Endothelial cell (in vitro differentiated cells): ENCODE results near the gene ERICH6B. TPM values are rescaled to one million over a fixed set of nuclear protein-coding genes. Genes with fewer than 3 reads are reported as not detected.

Source experiments
- DNase-seq: peaks from one replicate; pipeline ENCODE4 v3.0.0; 2021; ENCODE audit warnings: low spot score
- H3K27ac Mint-ChIP-seq: one replicate; pipeline ENCODE4 v1.8.0; 2021; ENCODE audit warnings: mixed read lengths, inconsistent platforms; ENCODE audit not compliant: unreplicated experiment
- H3K27me3 Mint-ChIP-seq: one replicate; pipeline ENCODE4 v1.8.0; 2021; ENCODE audit warnings: mild to moderate bottlenecking, moderate library complexity, mixed read lengths, inconsistent platforms; ENCODE audit not compliant: unreplicated experiment
- H3K36me3 Mint-ChIP-seq: one replicate; pipeline ENCODE4 v1.8.0; 2021; ENCODE audit warnings: mild to moderate bottlenecking, low read depth, mixed read lengths, inconsistent platforms; ENCODE audit not compliant: unreplicated experiment
- H3K4me1 Mint-ChIP-seq: one replicate; pipeline ENCODE4 v1.8.0; 2021; ENCODE audit warnings: mild to moderate bottlenecking, mixed read lengths, inconsistent platforms; ENCODE audit not compliant: unreplicated experiment
- H3K4me3 Mint-ChIP-seq: one replicate; pipeline ENCODE4 v1.8.0; 2021; ENCODE audit warnings: mild to moderate bottlenecking, mixed read lengths, inconsistent platforms; ENCODE audit not compliant: unreplicated experiment
- H3K9me3 Mint-ChIP-seq: one replicate; pipeline ENCODE4 v1.8.0; 2021; ENCODE audit warnings: mixed read lengths, inconsistent platforms; ENCODE audit not compliant: unreplicated experiment
- CTCF ChIP-seq: fragments of 200-600 bp; sonication (generic); IDR thresholded peaks from one replicate; pipeline ENCODE4 v1.5.0; 2021; ENCODE audit warnings: antibody characterized with exemption; ENCODE audit not compliant: unreplicated experiment
- total RNA-seq: library from RNA; stranded (reverse); fragmentation: NEBNext Ultra II Directional; extraction: Animal tissue kit (Norgen Biotek cat#: 25700); gene quantifications from one replicate; pipeline ENCODE4 v1.2.1, GENCODE V29; 2021; ENCODE audit not compliant: unreplicated experiment

The ERICH6B gene
- total RNA-seq, 1 donor from 2014 or later: not detected

- Mint-ChIP-seq H3K36me3 (peaks cover 38% of the 10 kb centered on the region), H3K4me1 (peaks cover 15% of the 10 kb centered on the region), H3K27ac (no peak overlapping the region), H3K4me3 (no peak overlapping the region), H3K27me3 (peaks cover 5% of the 10 kb centered on the region), H3K9me3 (no peaks in the 10 kb centered on the region)
- TF ChIP-seq CTCF: no peak
- DNase-seq: no peak
Measured at GRCh38 chr13:45506811-45507210, 108.7 kb downstream of the ERICH6B start.

GRCh38 chr13:45503658-45504057 is 111.9 kb downstream of the ERICH6B start:
- H3K9me3 Mint-ChIP-seq: no peaks in the 10 kb centered on the region
- peak overlapping the region; percentile 4 for H3K4me3 Mint-ChIP-seq
- peaks cover 4% of the 10 kb centered on the region for H3K27me3 Mint-ChIP-seq
- H3K27ac Mint-ChIP-seq: no peak overlapping the region
- no peak for TF ChIP-seq CTCF
- no peak for DNase-seq
- peaks cover 6% of the 10 kb centered on the region for H3K4me1 Mint-ChIP-seq
- H3K36me3 Mint-ChIP-seq: peaks cover 29% of the 10 kb centered on the region

GRCh38 chr13:45501175-45501526 is 114.4 kb downstream of the ERICH6B start:
- no peaks in the 10 kb centered on the region for H3K9me3 Mint-ChIP-seq
- peaks cover 3% of the 10 kb centered on the region for H3K4me1 Mint-ChIP-seq
- no peak for TF ChIP-seq CTCF
- H3K36me3 Mint-ChIP-seq: peaks cover 33% of the 10 kb centered on the region
- H3K27ac Mint-ChIP-seq: no peak overlapping the region
- DNase-seq: no peak
- H3K27me3 Mint-ChIP-seq: peaks cover 4% of the 10 kb centered on the region
- H3K4me3 Mint-ChIP-seq: no peak overlapping the region

GRCh38 chr13:45500492-45501174 is 114.9 kb downstream of the ERICH6B start:
- no peak for TF ChIP-seq CTCF
- H3K4me1 Mint-ChIP-seq: peaks cover 3% of the 10 kb centered on the region
- H3K36me3 Mint-ChIP-seq: peaks cover 31% of the 10 kb centered on the region
- H3K27ac Mint-ChIP-seq: no peak overlapping the region
- peaks cover 4% of the 10 kb centered on the region for H3K27me3 Mint-ChIP-seq
- no peaks in the 10 kb centered on the region for H3K9me3 Mint-ChIP-seq
- no peak overlapping the region for H3K4me3 Mint-ChIP-seq
- no peak for DNase-seq

- Mint-ChIP-seq H3K27me3 (no peaks in the 10 kb centered on the region), H3K4me1 (peaks cover 3% of the 10 kb centered on the region), H3K4me3 (peak overlapping the region; percentile 14), H3K27ac (no peak overlapping the region), H3K36me3 (peaks cover 22% of the 10 kb centered on the region), H3K9me3 (no peaks in the 10 kb centered on the region)
- DNase-seq: no peak
- TF ChIP-seq CTCF: no peak
Measured at GRCh38 chr13:45496942-45497341, 118.6 kb downstream of the ERICH6B start.
